Measurements from ENCODE around the gene VIPR2.
"Not testable (repeated sequence)": the region's sequence is repeated elsewhere in the genome, so short reads cannot be mapped to it uniquely, and the experiment has no call there.

Gene VIPR2

GRCh38 chr7:159107161-159107892 lies 37.3 kb downstream of the VIPR2 start:
- H3K27ac ChIP-seq = no peak overlapping the region
- no peak for DNase-seq (ENCODE audit: low read depth, low spot score)

- DNase-seq (ENCODE audit: low read depth, low spot score) = no peak
- H3K27ac ChIP-seq = peak overlapping the region; percentile 28
Observed at GRCh38 chr7:159105832-159106811, 38.5 kb downstream of the VIPR2 start.

- DNase-seq (ENCODE audit: low read depth, low spot score) = no peak
- no peak overlapping the region for H3K27ac ChIP-seq
Observed at GRCh38 chr7:159105066-159105780, 39.4 kb downstream of the VIPR2 start.

DNA sequence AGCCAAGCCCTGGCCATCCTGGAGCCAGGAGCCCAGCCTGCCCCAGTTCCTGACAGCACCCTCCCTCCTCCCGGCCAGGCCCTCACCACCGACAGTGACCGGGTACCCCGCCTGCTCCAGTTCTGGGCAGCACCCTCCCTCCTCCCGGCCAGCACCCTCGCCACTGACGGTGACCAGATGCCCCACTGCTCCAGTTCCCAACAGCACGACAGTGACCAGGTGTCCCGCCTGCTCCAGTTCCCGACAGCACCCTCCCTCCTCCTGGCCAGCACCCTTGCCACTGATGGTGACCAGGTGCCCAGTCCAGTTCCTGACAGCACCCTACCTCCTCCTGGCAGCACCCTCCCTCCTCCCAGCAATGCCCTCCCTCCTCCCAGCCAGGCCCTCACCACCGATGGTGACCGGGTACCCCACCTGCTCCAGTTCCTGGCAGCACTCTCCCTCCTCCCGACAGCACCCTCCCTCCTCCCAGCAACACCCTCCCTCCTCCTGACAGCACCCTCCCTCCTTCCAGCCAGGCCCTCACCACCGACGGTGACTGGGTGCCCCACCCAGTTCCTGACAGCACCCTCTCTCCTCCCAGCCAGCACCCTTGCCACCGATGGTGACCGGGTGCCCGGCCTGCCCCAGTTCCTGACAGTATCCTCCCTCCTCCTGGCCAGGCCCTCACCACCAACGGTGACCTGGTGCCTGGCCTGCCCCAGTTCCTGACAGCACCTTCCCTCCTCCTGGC lies 40.3 kb downstream of the VIPR2 start:
- H3K27ac ChIP-seq = no peak overlapping the region
- DNase-seq (ENCODE audit: low read depth, low spot score) = no peak

GRCh38 chr7:159103382-159104187 lies 41.1 kb downstream of the VIPR2 start:
- H3K27ac ChIP-seq = no peak overlapping the region
- DNase-seq (ENCODE audit: low read depth, low spot score) = no peak

DNA sequence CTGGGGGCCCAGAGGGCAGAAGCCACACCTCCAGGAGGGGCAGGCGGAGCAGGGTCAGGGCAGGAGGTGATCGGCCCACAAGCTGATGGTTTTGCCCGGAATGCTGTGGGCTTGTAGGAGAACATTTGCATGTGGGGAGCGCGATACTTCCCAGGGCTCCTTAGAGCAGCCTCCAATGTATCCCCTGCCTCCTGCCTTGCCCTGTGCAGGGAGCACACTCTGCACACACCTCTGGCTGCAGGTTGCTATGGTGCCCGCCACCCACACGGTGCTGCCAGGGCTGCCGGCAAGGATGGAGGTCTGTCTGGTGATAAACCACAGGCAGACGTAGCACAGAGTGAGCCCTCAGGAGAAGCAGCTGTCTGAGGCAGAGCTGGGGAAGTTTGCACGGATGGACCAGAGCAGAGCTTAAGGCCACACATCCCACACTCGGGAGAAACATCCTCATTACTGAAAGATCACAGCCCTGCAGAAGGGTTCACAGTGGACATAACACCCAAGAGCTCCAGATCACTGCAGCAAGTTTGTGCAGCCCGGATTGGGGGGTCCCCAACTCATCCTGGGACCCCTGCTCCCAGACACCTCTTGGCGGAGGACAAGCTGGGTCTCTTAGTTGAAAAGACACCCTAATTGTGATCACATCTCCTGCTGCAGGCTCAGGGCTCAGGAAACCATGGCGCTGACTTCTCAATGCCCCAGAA lies 41.8 kb downstream of the VIPR2 start:
- DNase-seq (ENCODE audit: low read depth, low spot score) = no peak

DNA sequence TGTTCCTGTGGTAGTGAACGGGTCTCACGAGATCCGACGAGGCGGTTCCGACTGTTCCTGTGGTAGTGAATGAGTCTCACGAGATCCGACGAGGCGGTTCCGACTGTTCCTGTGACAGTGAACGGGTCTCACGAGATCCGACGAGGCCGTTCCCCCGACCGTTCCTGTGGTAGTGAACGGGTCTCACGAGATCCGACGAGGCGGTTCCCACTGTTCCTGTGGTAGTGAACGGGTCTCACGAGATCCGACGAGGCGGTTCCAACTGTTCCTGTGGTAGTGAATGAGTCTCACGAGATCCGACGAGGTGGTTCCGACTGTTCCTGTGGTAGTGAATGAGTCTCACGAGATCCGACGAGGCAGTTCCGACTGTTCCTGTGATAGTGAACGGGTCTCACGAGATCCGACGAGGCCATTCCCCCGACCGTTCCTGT lies 43.0 kb downstream of the VIPR2 start:
- not testable (repeated sequence) for DNase-seq (ENCODE audit: low read depth, low spot score); H3K27ac ChIP-seq

More for the DNA sequence above, 41.8 kb downstream of the VIPR2 start:
- H3K27ac ChIP-seq = no peak overlapping the region

- not testable (repeated sequence) for DNase-seq (ENCODE audit: low read depth, low spot score); H3K27ac ChIP-seq
Observed at GRCh38 chr7:159101083-159101395, 43.6 kb downstream of the VIPR2 start.

GRCh38 chr7:159100281-159101082 lies 44.2 kb downstream of the VIPR2 start:
- not testable (repeated sequence) for H3K27ac ChIP-seq

DNA sequence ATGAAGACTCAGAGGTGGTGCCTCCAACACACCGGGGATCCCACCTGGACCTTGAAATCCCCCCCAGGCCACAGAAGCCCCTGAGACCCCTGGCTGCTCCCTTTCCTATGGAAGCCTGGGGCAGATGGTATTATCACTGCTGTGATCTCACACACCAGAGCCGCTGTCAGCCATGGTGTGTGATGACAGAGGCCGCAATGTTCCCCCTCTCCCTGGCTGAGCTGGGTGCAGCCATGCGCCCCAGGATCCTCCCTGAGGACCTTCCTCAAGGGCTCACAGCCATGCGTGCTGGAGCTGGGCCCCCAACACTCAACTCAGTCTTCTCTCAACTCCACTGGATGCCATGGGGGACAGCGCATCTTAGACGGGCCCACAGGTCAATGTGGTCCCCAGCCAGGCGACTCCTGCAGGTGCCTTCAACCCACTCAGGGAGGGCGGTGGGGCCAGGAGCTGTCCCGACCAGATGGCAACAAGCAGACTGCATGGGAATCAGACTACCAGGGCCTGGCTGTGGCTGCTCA lies 44.9 kb downstream of the VIPR2 start:
- H3K27ac ChIP-seq = no peak overlapping the region
- DNase-seq (ENCODE audit: low read depth, low spot score) = no peak

More at GRCh38 chr7:159100281-159101082, 44.2 kb downstream of the VIPR2 start:
- DNase-seq (ENCODE audit: low read depth, low spot score) = not testable (repeated sequence)

DNA sequence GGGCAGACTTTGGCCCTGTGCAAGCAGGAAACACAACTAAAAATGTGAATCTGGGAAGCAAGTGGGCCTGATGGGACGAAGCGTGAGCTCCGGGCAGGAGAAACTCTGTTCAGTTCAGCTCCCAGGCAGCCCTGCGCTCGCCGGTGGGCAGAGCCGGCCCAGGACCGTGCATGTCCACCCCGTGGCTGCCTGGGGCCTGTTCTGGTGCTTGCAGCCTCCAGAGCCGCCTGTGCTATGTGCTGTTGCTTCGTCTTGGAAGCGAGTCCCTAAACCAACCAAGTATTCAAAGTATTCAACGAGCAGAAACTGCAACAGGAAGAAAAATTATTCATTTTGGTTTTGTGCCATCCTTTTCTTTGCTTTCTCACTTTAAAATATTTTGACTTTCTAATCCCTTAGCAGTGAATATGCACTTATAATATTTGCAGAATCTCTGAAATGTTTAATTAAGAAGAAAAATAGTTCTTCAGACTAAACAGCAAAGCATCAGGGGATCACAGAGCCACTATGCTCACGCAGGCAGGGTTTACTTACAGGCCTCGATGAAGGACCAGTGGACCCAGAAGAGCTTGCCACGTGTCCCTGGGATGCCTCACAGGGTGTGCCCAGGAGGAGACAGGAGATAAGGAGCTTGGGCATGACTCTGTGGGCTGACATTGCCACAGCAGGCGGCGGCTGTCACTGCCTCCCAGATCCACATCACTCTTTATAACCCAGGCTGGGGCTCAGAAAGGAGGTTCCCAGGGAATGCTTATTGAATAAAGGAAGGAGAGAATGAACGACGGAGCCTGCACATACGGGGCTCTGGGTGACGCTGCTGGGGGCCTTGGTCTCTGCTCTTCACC lies 45.6 kb downstream of the VIPR2 start:
- no peak for DNase-seq (ENCODE audit: low read depth, low spot score)
- H3K27ac ChIP-seq = no peak overlapping the region

- no peak for DNase-seq (ENCODE audit: low read depth, low spot score)
- H3K27ac ChIP-seq = no peak overlapping the region
Observed at GRCh38 chr7:159098424-159098786, 46.3 kb downstream of the VIPR2 start.

- DNase-seq (ENCODE audit: low read depth, low spot score) = no peak
- H3K27ac ChIP-seq = no peak overlapping the region
Observed at GRCh38 chr7:159097661-159098423, 46.8 kb downstream of the VIPR2 start.

GRCh38 chr7:159096736-159097581 lies 47.7 kb downstream of the VIPR2 start:
- H3K27ac ChIP-seq = no peak overlapping the region
- no peak for DNase-seq (ENCODE audit: low read depth, low spot score)

GRCh38 chr7:159095979-159096411 lies 48.7 kb downstream of the VIPR2 start:
- no peak for DNase-seq (ENCODE audit: low read depth, low spot score)
- H3K27ac ChIP-seq = no peak overlapping the region
